K562 treated with DMSO at 1 percent for 4 hours (cell line): ENCODE measurements around the gene SMPDL3B. TPM values are rescaled to one million over a fixed set of nuclear protein-coding genes. Genes with fewer than 3 reads are reported as not detected.

Experiments
- total RNA-seq: library from RNA; unstranded; fragments of 300-600 nt; gene quantifications from 2 replicates; pipeline ENCODE4 v1.2.3, GENCODE V29; 2022; ENCODE audit not compliant: insufficient read depth

Gene SMPDL3B, protein sequence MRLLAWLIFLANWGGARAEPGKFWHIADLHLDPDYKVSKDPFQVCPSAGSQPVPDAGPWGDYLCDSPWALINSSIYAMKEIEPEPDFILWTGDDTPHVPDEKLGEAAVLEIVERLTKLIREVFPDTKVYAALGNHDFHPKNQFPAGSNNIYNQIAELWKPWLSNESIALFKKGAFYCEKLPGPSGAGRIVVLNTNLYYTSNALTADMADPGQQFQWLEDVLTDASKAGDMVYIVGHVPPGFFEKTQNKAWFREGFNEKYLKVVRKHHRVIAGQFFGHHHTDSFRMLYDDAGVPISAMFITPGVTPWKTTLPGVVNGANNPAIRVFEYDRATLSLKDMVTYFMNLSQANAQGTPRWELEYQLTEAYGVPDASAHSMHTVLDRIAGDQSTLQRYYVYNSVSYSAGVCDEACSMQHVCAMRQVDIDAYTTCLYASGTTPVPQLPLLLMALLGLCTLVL
- 1.2 and 1.6 TPM in 2 replicates for total RNA-seq

DNA sequence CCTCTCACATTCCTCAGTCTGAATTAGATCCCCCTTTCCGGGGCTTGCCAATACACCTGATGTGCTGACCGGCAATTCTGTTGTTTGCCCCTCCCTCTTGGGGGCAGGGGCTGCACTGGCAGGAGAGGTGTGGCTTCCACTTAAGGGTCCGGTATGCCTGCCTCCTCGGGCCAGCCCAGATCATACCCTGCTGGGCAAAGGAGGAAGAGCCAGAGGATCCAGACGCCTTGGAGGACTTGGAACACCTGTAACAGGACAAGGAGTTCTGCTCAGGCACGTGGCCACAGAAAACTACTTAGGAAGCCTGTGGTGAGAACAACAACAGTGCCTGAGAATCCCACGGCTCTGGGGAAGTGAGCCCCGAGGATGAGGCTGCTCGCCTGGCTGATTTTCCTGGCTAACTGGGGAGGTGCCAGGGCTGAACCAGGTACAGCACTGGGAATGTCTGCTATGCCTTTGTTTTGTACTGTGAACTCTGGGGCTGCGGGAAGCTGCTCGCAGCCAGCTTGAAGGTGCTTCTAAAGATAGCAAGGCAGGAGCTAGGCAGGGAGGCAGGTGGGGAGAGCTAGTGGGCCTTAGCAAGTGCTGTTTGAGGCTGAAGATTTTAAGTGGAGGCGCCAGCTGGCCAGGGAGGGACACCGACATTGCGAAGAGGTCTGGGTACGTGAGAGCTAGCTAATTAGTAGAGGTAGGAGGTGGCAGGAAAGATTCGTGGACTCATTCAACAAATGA lies at the start of gene SMPDL3B:
Gene SMPDL3B, plus strand, starts transcription at position 183 of the 732 bp plus-strand sequence. Its CDS starts 184 bp downstream, at position 367.

DNA sequence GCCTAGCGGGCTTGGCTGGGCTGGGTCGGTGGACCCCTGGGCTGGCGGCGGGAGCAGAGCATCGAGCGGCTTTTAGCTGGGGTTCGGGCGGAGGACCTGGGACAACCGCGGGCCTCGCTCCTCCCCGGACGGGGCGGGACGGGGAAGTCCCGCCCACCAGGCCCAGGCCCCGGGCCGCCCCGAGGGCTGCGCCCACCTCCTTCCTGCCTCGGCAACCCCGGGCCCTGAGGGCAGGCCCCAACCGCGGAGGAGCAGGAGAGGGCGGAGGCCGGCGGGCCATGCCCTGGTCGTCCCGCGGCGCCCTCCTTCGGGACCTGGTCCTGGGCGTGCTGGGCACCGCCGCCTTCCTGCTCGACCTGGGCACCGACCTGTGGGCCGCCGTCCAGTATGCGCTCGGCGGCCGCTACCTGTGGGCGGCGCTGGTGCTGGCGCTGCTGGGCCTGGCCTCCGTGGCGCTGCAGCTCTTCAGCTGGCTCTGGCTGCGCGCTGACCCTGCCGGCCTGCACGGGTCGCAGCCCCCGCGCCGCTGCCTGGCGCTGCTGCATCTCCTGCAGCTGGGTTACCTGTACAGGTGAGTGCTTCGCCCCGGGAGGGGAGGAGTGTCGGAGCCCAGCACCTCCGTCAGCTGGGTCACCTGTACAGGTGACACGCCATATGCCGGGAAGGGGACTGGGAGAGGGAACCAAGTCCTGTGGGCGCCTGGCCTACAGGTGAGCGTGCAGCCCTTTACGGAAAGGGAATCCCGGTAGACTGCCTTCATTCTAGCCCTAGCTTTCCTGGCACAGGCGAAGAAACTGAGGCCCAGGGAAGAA lies 25.2 kb downstream of the SMPDL3B start, which contains the start of gene XKR8:
Gene XKR8, plus strand, starts transcription at position 182 of the 812 bp plus-strand sequence. Its CDS starts 97 bp downstream, at position 279.

Other genes with a start within 250 kb of the SMPDL3B start
- gene FAM76A, start 209.0 kb upstream of the SMPDL3B start, total RNA-seq, result 5.4 and 7.8 TPM in 2 replicates
- 28.1 and 42.3 TPM in 2 replicates for gene STX12, start 161.8 kb upstream of the SMPDL3B start, total RNA-seq
- 57.8 and 72.2 TPM in 2 replicates for gene PPP1R8, start 104.2 kb upstream of the SMPDL3B start, total RNA-seq
- 12.5 and 18.1 TPM in 2 replicates for gene THEMIS2, start 62.5 kb upstream of the SMPDL3B start, total RNA-seq
- 85.9 and 99.1 TPM in 2 replicates for gene RPA2, start 20.4 kb upstream of the SMPDL3B start, total RNA-seq
- gene XKR8, start 25.0 kb downstream of the SMPDL3B start, total RNA-seq, result 2.3 and 5.3 TPM in 2 replicates
- gene EYA3, start 153.6 kb downstream of the SMPDL3B start, total RNA-seq, result 10.8 and 14.2 TPM in 2 replicates
- 2.5 and 2.8 TPM in 2 replicates for gene PTAFR, start 241.7 kb downstream of the SMPDL3B start, total RNA-seq